Fibroblast of skin of back (primary cell): Measurements from ENCODE around the gene HMX2.
"Not testable (repeated sequence)": the region's sequence is repeated elsewhere in the genome, so short reads cannot be mapped to it uniquely, and the experiment has no call there.

Experiments
- DNase-seq: peaks from one replicate; pipeline ENCODE4 v3.0.0-alpha.2; 2013

HMX2 gene

DNA sequence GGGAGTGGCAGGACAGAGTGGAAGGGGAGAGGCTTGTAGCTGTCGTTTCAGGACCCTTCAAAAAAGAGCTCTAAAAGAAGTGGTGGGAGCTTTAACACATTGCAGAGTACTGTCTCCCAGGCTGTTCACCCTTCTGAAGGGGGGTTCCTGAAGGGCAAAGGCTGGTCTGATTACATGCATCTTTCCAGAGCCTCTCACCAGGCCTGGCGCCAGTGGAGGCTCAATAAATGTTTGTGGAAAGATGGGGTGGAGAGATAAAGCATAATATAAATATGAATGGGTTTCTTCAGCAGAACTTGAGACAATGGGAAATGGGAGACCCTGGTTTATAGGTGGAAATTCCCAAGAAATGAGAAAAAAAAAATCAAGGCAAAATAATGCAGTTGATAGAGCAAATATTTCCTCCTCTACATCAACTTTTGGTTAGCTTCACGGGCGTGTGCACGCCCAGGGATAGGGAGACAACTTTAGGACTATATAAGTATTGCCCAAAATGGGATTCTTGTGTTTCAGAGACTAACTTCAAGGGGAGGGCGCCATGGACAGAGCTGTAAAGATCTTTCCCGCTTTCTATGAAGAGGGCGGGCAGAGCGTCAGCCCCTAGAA lies 5.7 kb downstream of the HMX2 start:
- no peak for DNase-seq

DNA sequence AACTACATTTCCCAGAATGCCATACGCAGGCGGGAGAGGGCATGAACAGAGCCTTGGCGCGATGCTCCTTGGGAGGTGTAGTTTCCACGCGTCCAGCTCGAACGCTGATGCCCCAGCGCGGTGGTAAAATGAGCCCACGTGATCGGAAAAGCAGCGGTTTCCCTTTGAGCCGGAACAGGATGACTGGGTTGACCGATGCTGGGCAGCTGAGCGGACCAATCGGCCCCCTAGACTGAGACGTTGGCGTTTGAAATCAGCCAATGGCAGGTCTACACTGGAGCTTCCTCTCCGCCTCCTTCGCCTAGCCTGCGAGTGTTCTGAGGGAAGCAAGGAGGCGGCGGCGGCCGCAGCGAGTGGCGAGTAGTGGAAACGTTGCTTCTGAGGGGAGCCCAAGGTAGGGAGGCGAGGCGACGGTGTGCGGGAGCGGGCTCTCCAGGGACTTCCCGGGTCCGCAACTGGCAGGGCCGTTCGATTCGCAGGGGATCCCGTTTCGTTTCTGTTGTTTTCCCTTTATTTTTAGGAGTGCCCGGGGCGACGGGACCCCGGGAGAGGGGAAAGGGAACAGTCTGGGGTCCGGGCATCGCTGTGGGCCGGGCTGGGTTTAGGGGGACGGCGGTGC lies 6.3 kb downstream of the HMX2 start, which contains the start of gene BUB3:
Gene BUB3 (plus strand): TSS at position 311 of the 619 bp plus-strand sequence. CDS start 516 bp downstream, outside the sequence.
- peak; percentile 100 for DNase-seq

DNA sequence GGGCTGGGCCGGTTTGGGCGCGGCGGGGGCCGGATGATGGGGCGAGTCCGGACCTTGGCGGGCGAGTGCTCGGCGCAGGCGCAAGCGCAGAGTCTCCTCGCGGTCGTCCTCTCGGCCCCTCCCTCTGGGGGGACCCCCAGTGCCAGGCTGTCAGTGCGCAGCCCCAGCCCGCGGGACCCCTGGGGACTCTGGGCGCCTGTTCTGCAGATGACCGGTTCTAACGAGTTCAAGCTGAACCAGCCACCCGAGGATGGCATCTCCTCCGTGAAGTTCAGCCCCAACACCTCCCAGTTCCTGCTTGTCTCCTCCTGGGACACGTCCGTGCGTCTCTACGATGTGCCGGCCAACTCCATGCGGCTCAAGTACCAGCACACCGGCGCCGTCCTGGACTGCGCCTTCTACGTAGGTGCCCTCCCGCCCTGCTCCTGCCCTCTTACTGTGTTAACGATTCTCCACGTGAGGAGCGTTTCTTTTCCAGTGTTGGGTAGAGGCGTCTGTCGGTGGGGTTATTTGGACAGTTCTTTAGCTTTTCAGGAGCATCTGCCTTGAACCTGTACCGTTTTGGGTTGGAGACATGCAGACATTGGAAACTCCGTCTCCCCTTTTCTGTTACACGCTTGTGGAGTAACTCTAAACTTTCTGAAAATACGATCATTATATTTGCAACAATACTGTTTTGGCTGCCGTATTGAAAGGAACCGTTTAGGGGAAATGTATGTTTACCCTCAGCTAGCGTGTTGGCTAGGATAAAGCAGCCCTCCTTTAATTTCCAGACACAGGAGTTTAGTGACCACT lies 7.0 kb downstream of the HMX2 start:
- peak; percentile 56 for DNase-seq

DNA sequence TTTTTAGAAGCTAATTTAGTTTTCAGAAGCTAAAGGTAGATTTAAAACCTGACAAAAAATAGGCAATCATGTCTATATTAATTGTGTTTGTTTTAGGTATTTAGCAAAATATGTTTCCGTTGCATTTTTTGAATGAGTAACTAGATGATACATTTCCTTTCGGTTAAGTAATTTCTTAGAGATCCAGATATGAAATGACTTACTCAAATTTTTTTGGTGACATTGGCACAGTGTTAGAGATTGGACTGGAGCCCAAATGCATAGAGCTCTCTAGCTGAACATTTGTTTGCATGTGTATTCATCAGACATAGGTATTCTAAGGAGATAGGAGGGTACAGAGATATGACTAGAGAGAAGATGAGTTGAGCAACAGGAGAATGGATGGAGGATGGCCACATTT lies 8.1 kb downstream of the HMX2 start:
- DNase-seq = peak; percentile 68

DNA sequence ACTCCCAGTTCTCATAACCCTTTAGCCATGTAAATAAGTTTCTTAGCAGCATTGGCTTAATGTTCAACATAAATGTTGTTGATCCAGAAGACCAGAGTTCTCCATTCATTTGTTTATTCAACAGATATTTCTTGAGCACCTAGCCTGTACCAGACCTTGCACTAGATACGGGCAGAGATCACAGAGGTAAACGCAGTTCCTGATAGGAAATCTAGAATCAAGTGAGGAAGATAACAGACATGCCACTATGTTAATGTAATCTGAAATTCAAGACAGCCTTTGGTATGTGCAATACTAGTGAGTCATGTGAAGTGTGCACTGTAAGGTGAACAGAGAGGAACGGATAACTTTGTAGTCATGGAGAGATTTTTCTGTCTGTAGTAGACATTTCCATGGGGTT lies 9.3 kb downstream of the HMX2 start:
- DNase-seq = peak; percentile 34

DNA sequence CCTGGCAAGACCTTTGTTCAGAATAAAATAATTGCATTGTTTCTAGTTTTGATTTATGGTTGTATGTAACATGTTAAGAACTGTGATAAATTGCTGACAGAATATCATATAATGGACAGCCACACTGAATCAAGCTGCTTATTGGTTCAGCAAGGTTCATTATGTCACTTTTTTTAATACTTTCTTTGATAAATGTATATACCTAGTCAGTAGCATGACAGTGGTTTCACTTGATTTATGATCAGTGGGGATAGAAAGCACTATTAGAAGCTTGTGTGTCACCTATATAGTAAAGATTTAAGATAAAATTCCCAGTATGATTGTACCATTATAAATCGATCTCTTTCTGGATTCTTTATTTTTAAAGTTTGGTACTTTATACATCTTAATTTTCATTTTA lies 10.7 kb downstream of the HMX2 start:
- DNase-seq = no peak

DNA sequence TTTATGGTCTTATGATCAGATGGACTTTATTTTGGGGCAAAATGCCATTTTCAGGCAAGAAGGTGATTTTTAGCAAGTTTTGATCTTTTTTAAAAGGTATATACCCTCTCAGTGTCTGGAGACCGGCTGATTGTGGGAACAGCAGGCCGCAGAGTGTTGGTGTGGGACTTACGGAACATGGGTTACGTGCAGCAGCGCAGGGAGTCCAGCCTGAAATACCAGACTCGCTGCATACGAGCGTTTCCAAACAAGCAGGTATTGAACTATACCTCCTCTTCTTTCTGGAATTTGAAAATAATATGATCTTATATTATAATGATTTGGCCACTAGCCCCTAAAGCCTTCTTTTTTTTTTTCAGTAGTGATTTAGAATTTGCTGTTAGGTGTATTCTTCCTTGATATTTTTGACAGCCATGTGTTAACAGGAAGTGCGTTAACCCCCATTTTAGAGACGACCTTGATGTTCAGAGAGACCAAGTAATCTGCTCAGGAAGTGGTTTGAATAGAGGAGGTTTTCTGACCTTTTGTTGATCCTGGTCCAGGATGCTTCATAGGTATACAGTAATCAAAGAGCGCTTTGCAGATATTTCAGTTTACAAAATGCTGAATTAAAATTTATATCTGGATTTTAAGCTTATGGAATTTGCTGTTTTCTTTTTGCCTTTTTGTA lies 12.5 kb downstream of the HMX2 start:
- DNase-seq = no peak

DNA sequence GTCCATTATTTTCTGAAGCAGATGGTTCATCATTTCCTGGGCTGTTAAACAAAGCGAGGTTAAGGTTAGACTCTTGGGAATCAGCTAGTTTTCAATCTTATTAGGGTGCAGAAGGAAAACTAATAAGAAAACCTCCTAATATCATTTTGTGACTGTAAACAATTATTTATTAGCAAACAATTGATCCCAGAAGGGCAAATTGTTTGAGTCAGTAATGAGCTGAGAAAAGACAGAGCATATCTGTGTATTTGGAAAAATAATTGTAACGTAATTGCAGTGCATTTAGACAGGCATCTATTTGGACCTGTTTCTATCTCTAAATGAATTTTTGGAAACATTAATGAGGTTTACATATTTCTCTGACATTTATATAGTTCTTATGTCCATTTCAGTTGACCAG lies 16.4 kb downstream of the HMX2 start:
- no peak for DNase-seq

DNA sequence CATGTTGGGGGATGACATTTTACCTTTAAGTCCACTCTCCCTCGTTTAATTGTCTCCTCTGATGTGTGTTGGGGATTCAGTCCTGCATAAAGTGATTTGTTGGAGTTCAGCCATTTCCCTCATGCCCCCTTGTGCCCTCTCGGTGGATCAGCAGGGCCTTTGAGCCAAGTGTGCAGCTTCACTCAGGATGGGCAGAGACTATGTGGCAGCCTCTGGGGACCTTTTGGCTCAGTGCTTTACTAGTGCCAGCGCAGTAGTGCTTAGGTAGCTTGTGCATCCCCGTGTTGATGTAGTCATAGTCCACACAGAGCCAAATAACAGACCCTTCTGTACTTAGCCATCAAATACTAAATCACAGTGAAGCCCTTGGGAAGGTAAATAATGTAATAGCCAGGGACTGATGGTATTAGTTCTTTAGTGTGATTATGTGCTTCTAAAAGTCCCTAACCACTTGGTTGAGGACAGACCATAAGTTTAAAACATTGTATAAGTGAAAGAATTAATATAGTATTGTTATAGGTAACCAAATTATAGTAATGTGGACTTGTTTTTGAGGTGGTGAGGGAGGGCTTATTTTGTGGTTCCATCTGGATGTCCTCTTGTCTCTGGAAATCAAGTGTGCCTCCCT lies 17.6 kb downstream of the HMX2 start:
- no peak for DNase-seq

DNA sequence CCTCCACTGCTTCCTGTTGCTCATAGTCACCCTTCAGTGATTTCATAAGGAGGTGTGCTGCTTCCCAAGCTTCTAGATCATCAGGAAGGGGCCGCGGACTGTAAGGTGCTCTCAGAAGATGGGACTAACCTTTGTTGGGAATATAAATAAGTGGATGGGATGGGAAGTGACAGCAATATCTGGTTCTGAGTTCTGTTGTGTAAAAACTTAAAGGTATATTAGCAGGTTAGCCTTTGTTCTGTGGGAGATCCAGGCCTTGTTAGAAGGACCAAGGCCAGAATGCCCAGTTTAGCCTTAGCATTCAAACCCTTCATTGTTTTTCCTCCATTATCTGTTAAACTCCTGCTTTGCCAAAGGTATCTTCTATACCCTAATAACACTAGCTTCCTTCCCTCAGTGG lies 18.7 kb downstream of the HMX2 start:
- DNase-seq = no peak

DNA sequence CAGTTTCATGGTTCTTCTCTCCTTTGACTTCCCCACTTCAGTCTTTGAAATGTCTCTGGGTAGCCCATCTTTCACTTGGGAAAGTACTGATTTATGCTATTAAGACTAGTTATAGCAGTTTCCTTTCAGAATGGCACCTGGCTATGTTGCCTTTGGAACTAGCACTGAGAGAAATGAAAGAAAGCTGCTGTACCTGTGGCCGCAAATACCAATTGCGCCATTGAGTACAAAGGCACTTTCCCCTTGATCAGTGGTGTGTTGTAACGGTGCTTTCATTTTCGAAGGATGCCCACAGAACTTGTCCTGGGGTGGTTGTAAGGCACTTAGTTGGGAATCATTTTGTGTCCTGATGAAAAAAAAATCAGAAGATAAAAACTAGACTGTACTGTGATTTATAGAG lies 23.0 kb downstream of the HMX2 start:
- no peak for DNase-seq

DNA sequence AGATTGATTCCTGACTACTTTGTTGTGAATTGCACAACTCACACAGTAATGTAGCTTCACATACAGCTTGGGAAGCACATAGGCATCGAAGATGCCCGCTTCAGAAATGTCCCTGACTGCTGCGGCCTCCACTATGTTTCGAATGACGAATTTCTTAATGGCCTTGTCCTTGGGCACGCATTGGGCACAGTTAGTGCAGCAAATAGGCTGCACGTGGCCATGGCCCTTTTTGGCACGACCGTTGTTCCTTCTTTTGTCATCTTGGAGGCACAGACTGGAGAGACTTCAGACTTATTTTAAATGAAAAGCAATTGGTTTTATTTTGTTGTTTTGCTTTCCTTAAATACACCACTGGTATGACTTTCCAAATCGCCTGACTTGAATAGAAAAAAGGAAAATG lies 23.7 kb downstream of the HMX2 start:
- DNase-seq = not testable (repeated sequence)

DNA sequence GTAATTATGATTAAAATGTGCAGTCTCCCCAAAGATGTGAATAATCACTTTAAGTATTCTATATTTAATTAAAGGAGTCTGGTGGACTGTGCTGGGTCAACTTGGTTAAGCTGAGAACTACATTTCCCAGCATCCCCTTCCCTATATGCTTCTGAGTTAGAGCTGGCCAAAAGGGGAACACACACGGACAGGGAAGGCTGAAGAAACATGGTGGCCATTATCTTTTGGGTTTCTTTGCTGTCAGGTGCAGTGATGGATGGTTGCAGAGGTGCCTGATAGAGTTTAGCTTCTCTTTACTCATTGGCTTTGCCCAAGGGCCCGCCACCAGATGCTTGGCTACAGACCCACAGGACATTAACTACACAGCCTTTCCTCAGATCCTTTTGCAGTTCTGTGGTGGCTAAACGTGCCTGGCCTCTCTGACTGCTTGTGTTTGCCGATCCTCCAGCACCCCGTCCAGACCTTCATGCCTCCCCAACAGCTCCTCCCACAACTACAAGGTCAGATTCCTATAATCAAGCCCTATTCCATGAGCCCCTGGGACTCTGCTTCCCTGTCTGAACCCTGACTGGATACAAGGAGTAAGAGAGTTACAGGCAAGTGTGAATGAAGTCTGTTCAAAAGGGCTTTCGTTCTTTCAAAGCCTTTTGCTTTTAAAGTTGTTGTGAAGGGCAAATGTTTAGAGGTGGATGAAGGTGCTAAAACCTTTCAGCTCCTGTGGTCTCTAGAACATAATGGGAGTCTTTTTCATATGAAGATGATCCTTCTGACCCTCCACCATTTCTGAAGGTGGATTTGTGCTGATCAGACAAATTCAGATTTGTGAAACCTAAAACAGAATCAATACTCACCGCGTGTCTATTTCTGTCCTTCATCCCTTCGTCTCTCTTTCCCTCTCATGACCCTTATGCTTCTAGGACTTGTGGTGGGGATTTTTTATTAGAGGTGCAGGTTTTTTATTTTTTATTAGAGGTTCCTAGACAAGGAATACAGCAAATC lies 27.8 kb downstream of the HMX2 start:
- DNase-seq = no peak

DNA sequence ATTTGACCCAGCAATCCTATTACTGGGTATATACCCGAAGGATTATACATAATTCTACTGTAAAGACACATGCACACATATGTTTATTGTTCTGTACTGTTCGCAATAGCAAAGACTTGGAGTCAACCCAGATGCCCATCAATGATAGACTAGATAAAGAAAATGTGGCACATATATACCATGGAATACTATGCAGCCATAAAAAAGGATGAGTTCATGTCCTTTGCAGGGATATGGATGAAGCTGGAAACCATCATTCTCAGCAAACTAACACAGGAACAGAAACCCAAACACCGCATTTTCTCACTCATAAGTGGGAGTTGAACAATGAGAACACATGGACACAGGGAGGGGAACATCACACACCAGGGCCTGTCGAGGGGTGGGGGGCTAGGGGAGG lies 30.5 kb downstream of the HMX2 start:
- DNase-seq = not testable (repeated sequence)

DNA sequence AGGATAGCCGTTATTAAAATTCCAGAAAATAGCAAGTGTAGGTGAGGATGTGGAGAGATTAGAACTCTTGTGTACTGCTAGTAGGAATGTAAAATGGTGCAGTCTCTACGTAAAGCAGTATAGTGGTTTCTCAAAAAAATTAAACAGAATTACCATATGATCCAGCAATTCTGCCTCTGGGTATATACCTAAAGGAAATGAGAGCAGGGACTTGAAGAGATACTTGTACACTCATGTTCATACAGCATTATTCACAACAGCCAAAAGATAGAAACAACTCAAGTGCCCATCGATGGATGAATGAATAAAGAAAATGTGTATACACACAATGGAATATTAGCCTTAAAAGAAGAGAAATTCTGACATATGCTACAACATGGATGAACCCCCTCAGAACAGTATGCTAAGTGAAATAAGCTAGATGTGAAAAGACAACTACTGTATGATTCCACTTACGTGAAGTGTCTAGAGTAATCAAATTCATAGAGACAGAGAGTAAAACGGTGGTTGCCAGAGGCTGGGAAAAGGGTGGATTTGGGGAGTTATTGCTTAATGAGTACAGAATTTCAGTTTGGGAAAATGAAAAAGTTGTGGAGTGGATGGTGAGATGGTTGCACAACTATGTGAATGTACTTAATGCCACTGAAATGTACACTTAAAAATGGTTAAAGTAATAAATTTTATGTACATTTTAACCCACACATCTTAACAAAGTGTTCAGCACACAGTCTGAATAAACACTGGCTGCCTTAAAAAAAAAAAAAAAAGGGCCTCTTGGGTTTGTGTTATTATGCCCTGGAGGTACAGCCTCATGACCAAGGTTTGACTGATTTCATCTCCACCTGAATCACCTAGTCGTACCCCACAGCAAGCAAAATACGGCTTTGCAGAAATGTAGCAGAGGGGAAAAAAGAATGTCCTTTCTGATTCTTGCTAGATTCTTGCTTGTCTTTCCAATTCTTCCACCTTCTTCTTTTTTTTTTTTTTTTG lies 32.5 kb downstream of the HMX2 start:
- no peak for DNase-seq

DNA sequence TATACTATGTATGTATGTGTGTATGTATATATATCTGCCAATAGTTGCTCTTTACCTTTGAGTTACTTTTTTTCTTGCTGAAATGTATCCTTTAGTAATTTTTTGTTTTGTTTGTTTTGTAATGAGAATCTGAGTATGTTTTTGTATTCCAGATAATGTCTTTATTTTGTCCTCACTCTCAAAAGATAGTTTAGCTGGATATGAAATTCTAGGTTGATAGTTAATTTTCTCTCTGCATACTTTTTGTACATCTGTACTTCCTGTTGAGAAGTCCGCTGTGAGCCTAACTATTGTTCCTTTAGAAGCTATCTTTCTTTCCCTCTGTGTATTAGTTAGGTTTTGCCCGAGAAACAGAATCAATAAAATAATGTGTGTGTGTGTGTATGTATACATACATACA lies 35.8 kb downstream of the HMX2 start:
- DNase-seq = no peak

DNA sequence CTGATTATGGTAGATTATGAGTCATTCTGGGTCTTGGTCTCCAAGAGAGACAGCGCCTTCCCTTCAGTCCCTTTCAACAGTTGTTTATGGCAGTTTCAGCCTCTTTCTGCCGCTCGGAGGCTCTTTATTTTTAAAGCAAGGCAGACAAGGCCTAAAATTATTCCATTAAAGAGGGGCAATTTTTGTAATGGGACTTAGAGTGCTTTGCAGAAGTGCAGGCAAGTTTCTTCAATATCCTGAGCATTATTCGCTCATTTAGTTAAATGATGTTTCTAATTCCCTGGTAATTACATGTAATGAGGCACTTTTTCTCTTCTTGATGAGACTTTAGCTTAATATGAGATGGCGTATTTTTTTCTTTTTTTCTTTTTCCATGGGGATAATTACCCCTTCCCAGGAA lies 39.8 kb downstream of the HMX2 start:
- no peak for DNase-seq

DNA sequence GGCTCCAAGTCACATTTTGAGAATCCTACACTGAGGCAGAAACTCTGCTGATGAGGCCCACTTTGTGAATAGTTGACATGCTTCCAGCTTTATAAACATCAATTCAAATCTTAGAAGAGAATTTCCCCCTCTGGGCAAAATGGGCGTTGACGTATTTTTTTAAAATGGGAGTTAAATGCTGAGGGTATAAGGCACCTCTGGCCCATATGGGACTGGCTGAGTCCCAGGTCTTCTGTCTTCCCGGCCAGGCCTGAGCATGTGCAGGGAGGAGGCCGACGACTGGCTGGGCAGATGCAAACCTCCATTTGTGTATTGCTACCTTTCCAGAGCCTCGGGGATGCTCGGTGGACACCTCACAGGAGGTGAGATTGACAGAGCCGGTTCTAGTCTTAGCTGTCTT lies 44.0 kb downstream of the HMX2 start:
- no peak for DNase-seq

DNA sequence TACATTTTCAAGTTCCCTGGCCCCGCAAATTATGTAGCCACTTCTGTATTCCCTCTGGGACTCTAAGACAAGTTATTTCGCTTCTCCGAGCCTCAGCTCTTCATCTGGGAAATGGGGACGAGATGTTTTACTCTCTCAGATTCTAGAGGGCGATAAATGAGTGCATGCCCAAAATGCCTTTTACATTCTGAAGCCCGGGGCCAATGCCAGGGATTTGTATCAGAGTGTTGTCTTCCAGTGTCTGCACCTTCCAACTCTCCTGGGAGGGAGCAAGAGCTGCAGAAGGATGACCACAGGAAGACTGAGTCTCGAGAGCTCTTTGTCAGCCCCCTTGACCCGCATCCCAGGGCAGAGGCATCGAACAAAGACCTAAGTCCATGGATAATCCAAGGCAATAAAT lies 46.1 kb downstream of the HMX2 start:
- no peak for DNase-seq
